B cell (primary cell): ENCODE measurements around the gene TBX1. TPM values are rescaled to one million over a fixed set of nuclear protein-coding genes. Genes with fewer than 3 reads are reported as not detected.

Experiments used
- ATAC-seq: fragments of 200-7000 bp; cut with Tn5 transposase; one replicate; pipeline ENCODE4 v1.10.0; 2021; ENCODE audit warnings: low read depth, mild to moderate bottlenecking, moderate number of reproducible peaks, moderate library complexity
- CTCF ChIA-PET: fragments of 350-600 bp; sonication (Branson Sonifier 250); formaldehyde crosslinking; loops from one replicate; lab custom pipeline; 2021; ENCODE audit warnings: antibody characterized with exemption, inconsistent platforms; lab: Charles Lee
- POLR2A ChIA-PET: fragments of 350-600 bp; sonication (Branson Sonifier 250); formaldehyde crosslinking; loops from one replicate; lab custom pipeline; 2021; ENCODE audit warnings: antibody characterized with exemption; lab: Charles Lee
- DNase-seq: peaks from one replicate; pipeline ENCODE4 v3.0.0; 2013
- H2AFZ ChIP-seq: 2 replicates; pipeline ENCODE4 v1.6.1; 2012; ENCODE audit warnings: mild to moderate bottlenecking, low read depth, low read length; ENCODE audit not compliant: insufficient read depth, poor library complexity, severe bottlenecking
- H3K27ac ChIP-seq, 2 donors: 1 replicate in 1 of 2; 2 replicates in 1 of 2; pipeline ENCODE4 v1.5.1; 2012 to 2013; ENCODE audit warnings: low read length in 2 of 2, mild to moderate bottlenecking in 2 of 2, moderate library complexity in 1 of 2
- H3K27me3 ChIP-seq, 4 experiments: fragments of 200-600 bp in 1 of 4; sonication (generic) in 1 of 4; replicated peaks in 1 of 4; 1 replicate in 2 of 4; 2 replicates in 2 of 4; pipeline versions ENCODE4 v1.6.1 to v1.7.0; 2013 to 2016; ENCODE audit warnings: low read length in 3 of 4, mild to moderate bottlenecking in 2 of 4, mixed read lengths in 1 of 4, moderate library complexity in 1 of 4; ENCODE audit not compliant: insufficient read depth in 4 of 4, control insufficient read depth in 3 of 4; ENCODE audit errors: control extremely low read depth in 1 of 4
- H3K36me3 ChIP-seq, 2 experiments: replicated peaks in 1 of 2; 1 replicate in 1 of 2; 2 replicates in 1 of 2; pipeline versions ENCODE4 v1.6.1 to v1.7.1; 2013; ENCODE audit warnings: low read length in 1 of 2; ENCODE audit not compliant: insufficient read depth in 2 of 2, control insufficient read depth in 1 of 2; ENCODE audit errors: control extremely low read depth in 1 of 2, extremely low read depth in 1 of 2
- H3K4me1 ChIP-seq, 2 donors: fragments of 200-600 bp in 1 of 2; sonication (generic) in 1 of 2; 1 replicate in 1 of 2; 2 replicates in 1 of 2; pipeline versions ENCODE4 v1.5.1 to v1.6.1; 2013 to 2017; ENCODE audit warnings: low read length in 2 of 2; ENCODE audit not compliant: control insufficient read depth in 2 of 2, insufficient read depth in 2 of 2
- H3K4me2 ChIP-seq: replicated peaks from 2 replicates; pipeline ENCODE3; 2012; ENCODE audit warnings: mild to moderate bottlenecking, low read depth, low read length; ENCODE audit not compliant: poor library complexity, severe bottlenecking
- H3K4me3 ChIP-seq, 5 experiments: fragments of 200-600 bp in 1 of 5; sonication (generic) in 1 of 5; 1 replicate in 3 of 5; 2 replicates in 2 of 5; pipeline versions ENCODE4 v1.5.1 to v1.7.0; 2011 to 2016; ENCODE audit warnings: low read length in 4 of 5, mild to moderate bottlenecking in 4 of 5, low read depth in 2 of 5, control low read depth in 1 of 5, moderate library complexity in 1 of 5; ENCODE audit not compliant: insufficient read depth in 1 of 5; ENCODE audit errors: control extremely low read depth in 1 of 5, extremely low read depth in 1 of 5
- H3K79me2 ChIP-seq: fragments of 200-600 bp; sonication (generic); one replicate; pipeline ENCODE4 v1.6.0; 2016; ENCODE audit warnings: low read length; ENCODE audit not compliant: control insufficient read depth, insufficient read depth
- H3K9ac ChIP-seq: fragments of 200-600 bp; sonication (generic); 2 replicates; pipeline ENCODE4 v1.6.1; 2017; ENCODE audit warnings: mild to moderate bottlenecking, low read length, moderate library complexity
- H3K9me3 ChIP-seq, 3 donors: one replicate each; pipeline versions ENCODE4 v1.6.1 to v1.7.1; 2013; ENCODE audit warnings: low read length in 2 of 3; ENCODE audit not compliant: control insufficient read depth in 2 of 3, insufficient read depth in 1 of 3; ENCODE audit errors: control extremely low read depth in 1 of 3
- H4K20me1 ChIP-seq: 2 replicates; pipeline ENCODE4 v1.6.0; 2012; ENCODE audit warnings: mild to moderate bottlenecking, low read length; ENCODE audit not compliant: insufficient read depth, control insufficient read depth, poor library complexity, severe bottlenecking
- H3K27ac Mint-ChIP-seq: one replicate; pipeline ENCODE4 v1.8.0; 2021; ENCODE audit warnings: mixed read lengths
- H3K27me3 Mint-ChIP-seq: one replicate; pipeline ENCODE4 v1.8.0; 2021; ENCODE audit warnings: mixed read lengths
- H3K4me1 Mint-ChIP-seq: one replicate; pipeline ENCODE4 v1.8.0; 2021; ENCODE audit warnings: mixed read lengths
- H3K4me3 Mint-ChIP-seq: one replicate; pipeline ENCODE4 v1.8.0; 2021; ENCODE audit warnings: mixed read lengths
- H3K9me3 Mint-ChIP-seq: one replicate; pipeline ENCODE4 v1.8.0; 2022; ENCODE audit warnings: mixed read lengths; ENCODE audit not compliant: insufficient read depth
- CTCF ChIP-seq: fragments of 200-600 bp; IDR thresholded peaks from one replicate; pipeline ENCODE4 v1.8.0; 2022; ENCODE audit warnings: antibody characterized with exemption, mild to moderate bottlenecking
- EZH2 ChIP-seq: IDR thresholded peaks from 2 replicates; pipeline ENCODE4 v1.6.1; 2012; ENCODE audit warnings: borderline replicate concordance, low read depth, mild to moderate bottlenecking, moderate library complexity, low read length; ENCODE audit not compliant: insufficient read depth, poor library complexity, severe bottlenecking
- WGBS: methylation state at CpG from one replicate; pipeline ENCODE4 v1.1.5; 2013; ENCODE audit warnings: missing lambda C conversion rate; ENCODE audit not compliant: insufficient coverage; 5-methylcytosine and 5-hydroxymethylcytosine counted together
- intact Hi-C: fragments of 100-400 bp; cut with micrococcal nuclease; formaldehyde crosslinking; loops from one replicate; pipeline ENCODE4 v1.10.0; 2022
- polyA plus RNA-seq: library from polyadenylated mRNA; depleted of rRNA; stranded (reverse); fragments of >200 nt; gene quantifications from 2 replicates; pipeline ENCODE4 v1.2.3, GENCODE V29; 2012
- total RNA-seq, 2 donors: library from RNA; stranded (reverse); fragments of 120-200 nt in 1 of 2; gene quantifications; 1 replicate in 1 of 2; 2 replicates in 1 of 2; pipeline versions ENCODE4 v1.2.3 to v1.2.4, GENCODE V29; 2013 to 2022

TBX1 gene
- total and polyA plus RNA-seq, 2 donors (not counting 1 experiment from before 2014, with no cell fraction given): not detected

DNA sequence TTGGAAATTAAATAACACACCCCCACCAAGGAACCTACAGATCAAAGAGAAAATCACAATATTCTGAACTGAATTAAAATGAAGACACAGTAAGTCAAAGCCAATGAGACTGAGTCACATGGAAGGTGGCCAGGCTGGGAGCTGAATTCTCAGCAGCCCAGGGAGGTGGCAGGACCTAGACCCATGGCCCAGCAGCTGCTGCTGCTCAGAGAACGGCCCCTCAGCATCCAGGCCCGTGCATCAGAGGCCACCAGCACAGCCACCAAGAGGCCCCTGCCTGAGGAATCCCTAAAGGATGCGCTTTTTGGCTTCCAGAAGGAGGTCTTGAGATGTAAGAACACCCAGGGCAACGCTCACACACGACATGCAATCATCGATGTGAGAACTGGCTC, 35.0 kb downstream of the TBX1 start:
- 96% methylated on average over 6 of the region's 6 CpGs for WGBS

DNA sequence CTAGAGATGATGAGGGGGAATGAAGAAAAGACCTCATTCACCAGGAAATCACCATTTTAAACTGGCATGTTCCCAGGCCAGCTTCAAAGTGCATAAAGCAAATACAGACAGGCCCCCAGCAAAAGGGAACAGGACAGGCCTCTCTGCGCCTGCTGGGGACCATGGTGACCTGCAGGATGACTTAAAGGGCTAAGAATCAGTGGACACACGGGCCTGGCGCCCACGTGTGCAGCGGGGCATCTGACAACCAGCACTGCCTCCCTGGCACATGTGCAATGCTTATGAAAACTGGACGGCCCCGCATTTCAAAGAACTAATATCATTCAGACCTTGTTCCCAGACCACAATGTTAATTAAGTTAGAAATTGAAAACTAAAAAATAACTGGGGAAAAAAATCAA, 35.6 kb downstream of the TBX1 start:
- 90% methylated on average over 3 of the region's 7 CpGs for WGBS

More for the DNA sequence above, 35.0 kb downstream of the TBX1 start:
- Histone ChIP-seq H3K27ac (no peak overlapping the region), H3K4me2 (no peak overlapping the region), H2AFZ (no peak overlapping the region), H3K4me1 (no peaks in the 10 kb centered on the region), H3K9ac (no peak overlapping the region), H3K4me3 (no peak overlapping the region), H3K9me3 (peaks cover 0 to 18% (median 5%) of the 10 kb centered on the region in 3 donors), H3K36me3 (no peaks in the 10 kb centered on the region), H4K20me1 (no peaks in the 10 kb centered on the region), H3K79me2 (no peaks in the 10 kb centered on the region), H3K27me3 (no peaks in the 10 kb centered on the region)
- H3K4me1 Mint-ChIP-seq: no peaks in the 10 kb centered on the region
- H3K27ac Mint-ChIP-seq: no peak overlapping the region
- intact Hi-C loops: no loop called here
- no peak overlapping the region for H3K4me3 Mint-ChIP-seq
- CTCF ChIA-PET: no interaction called here
- H3K9me3 Mint-ChIP-seq: peaks cover 4% of the 10 kb centered on the region
- H3K27me3 Mint-ChIP-seq: no peaks in the 10 kb centered on the region
- POLR2A ChIA-PET: interaction anchor here (0.7 kb wide), 1 partner anchor 642 kb away, joined by 4 read pairs; no protein-coding TSS in a partner anchor
- TF ChIP-seq CTCF (no peak), EZH2 (no peak)
- no peak for DNase-seq
- ATAC-seq: no peak

More for the DNA sequence above, 35.6 kb downstream of the TBX1 start:
- H2AFZ ChIP-seq: no peak overlapping the region
- no peak overlapping the region for H3K4me3 ChIP-seq
- H3K79me2 ChIP-seq: no peaks in the 10 kb centered on the region
- CTCF ChIA-PET: no interaction called here
- no peaks in the 10 kb centered on the region for H4K20me1 ChIP-seq
- H3K27me3 Mint-ChIP-seq: no peaks in the 10 kb centered on the region
- H3K9me3 ChIP-seq: peaks cover 0 to 18% (median 5%) of the 10 kb centered on the region in 3 donors
- no peaks in the 10 kb centered on the region for H3K27me3 ChIP-seq
- DNase-seq (no peak), ATAC-seq (no peak)
- H3K27ac Mint-ChIP-seq: no peak overlapping the region
- H3K27ac ChIP-seq: no peak overlapping the region
- intact Hi-C loops: no loop called here
- H3K4me2 ChIP-seq: no peak overlapping the region
- no peak overlapping the region for H3K9ac ChIP-seq
- POLR2A ChIA-PET: no interaction called here
- H3K9me3 Mint-ChIP-seq: peaks cover 4% of the 10 kb centered on the region
- TF ChIP-seq CTCF (no peak), EZH2 (no peak)
- H3K4me1 ChIP-seq: no peaks in the 10 kb centered on the region
- H3K36me3 ChIP-seq: no peaks in the 10 kb centered on the region
- no peaks in the 10 kb centered on the region for H3K4me1 Mint-ChIP-seq
- no peak overlapping the region for H3K4me3 Mint-ChIP-seq
